Progenitor cell of endocrine pancreas (in vitro differentiated cells): ENCODE results near the gene PAX8. TPM values are rescaled to one million over a fixed set of nuclear protein-coding genes. Genes with fewer than 3 reads are reported as not detected.
"Not testable (repeated sequence)": the region's sequence is repeated elsewhere in the genome, so short reads cannot be mapped to it uniquely, and the experiment has no call there.

Source experiments
- DNase-seq: peaks from one replicate; pipeline ENCODE4 v3.0.0; 2021; ENCODE audit warnings: low spot score; ENCODE audit not compliant: unreplicated experiment
- H3K27ac Mint-ChIP-seq: 2 replicates; pipeline ENCODE4 v1.8.0; 2021; ENCODE audit warnings: mild to moderate bottlenecking, moderate library complexity, mixed read lengths
- H3K27me3 Mint-ChIP-seq: 2 replicates; pipeline ENCODE4 v1.8.0; 2021; ENCODE audit warnings: mixed read lengths
- H3K36me3 Mint-ChIP-seq: 2 replicates; pipeline ENCODE4 v1.8.0; 2022; ENCODE audit warnings: mixed read lengths; ENCODE audit not compliant: insufficient read depth
- H3K4me1 Mint-ChIP-seq: 2 replicates; pipeline ENCODE4 v1.8.0; 2021; ENCODE audit warnings: low read depth, mixed read lengths
- H3K4me3 Mint-ChIP-seq: 2 replicates; pipeline ENCODE4 v1.8.0; 2021; ENCODE audit warnings: low read depth, mild to moderate bottlenecking, moderate library complexity, mixed read lengths
- H3K9me3 Mint-ChIP-seq: 2 replicates; pipeline ENCODE4 v1.8.0; 2021; ENCODE audit warnings: low read depth, mixed read lengths
- CTCF ChIP-seq: fragments of 200-600 bp; sonication (generic); IDR thresholded peaks from one replicate; pipeline ENCODE4 v1.5.0; 2021; ENCODE audit warnings: antibody characterized with exemption, mild to moderate bottlenecking; ENCODE audit not compliant: unreplicated experiment
- long read RNA-seq: library from polyadenylated mRNA; unstranded; transcript quantifications from one replicate; pipeline ENCODE4 v2.0.0, GENCODE V29; 2020
- total RNA-seq: library from RNA; stranded (reverse); gene quantifications from 2 replicates; pipeline ENCODE4 v1.2.1, GENCODE V29; 2021

The PAX8 gene
- total RNA-seq, result 3.9 and 8.4 TPM in 2 replicates
- long read RNA-seq, result 0 reads

DNA sequence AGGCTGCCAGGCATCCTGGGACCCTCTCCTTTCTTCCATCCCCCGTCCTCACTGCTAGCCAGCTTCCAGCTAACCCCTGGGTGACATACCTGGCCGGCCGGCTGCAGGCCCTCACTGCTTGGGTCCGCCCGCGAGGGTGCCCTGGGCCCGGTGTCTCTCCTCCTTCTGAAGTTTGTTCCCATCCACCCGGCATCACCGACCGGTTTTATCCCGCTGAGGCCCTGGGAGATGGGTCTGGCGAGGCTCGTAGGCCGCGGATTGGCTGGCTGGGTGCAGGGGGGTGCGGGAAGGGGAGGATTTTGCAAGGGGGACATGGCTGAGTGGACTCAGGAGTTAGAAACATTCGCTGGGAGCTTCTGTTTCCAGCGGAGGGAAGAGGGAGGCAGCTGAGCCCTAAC is at the start of gene PAX8:
Gene PAX8 (minus strand): TSS at position 180 of the 398 bp plus-strand sequence. CDS start 527 bp downstream, outside the sequence.
- DNase-seq, result no peak
- Mint-ChIP-seq H3K4me3 (peak within 1 kb of the TSS; percentile 24), H3K36me3 (no peaks in the 10 kb centered on the region), H3K27ac (no peak within 1 kb of the TSS), H3K27me3 (peaks cover 93% of the 10 kb centered on the region), H3K4me1 (peaks cover 10% of the 10 kb centered on the region), H3K9me3 (no peaks in the 10 kb centered on the region)
- TF ChIP-seq CTCF, result no peak

- H3K9me3 Mint-ChIP-seq, result no peaks in the 10 kb centered on the region
- H3K27ac Mint-ChIP-seq, result no peak overlapping the region
- TF ChIP-seq CTCF, result no peak
- H3K27me3 Mint-ChIP-seq, result peaks cover 34% of the 10 kb centered on the region
- H3K36me3 Mint-ChIP-seq, result no peaks in the 10 kb centered on the region
- DNase-seq, result no peak
- no peak overlapping the region for H3K4me3 Mint-ChIP-seq
- H3K4me1 Mint-ChIP-seq, result peaks cover 26% of the 10 kb centered on the region
Observed at GRCh38 chr2:113328043-113328442, 49.3 kb upstream of the PAX8 start.

DNA sequence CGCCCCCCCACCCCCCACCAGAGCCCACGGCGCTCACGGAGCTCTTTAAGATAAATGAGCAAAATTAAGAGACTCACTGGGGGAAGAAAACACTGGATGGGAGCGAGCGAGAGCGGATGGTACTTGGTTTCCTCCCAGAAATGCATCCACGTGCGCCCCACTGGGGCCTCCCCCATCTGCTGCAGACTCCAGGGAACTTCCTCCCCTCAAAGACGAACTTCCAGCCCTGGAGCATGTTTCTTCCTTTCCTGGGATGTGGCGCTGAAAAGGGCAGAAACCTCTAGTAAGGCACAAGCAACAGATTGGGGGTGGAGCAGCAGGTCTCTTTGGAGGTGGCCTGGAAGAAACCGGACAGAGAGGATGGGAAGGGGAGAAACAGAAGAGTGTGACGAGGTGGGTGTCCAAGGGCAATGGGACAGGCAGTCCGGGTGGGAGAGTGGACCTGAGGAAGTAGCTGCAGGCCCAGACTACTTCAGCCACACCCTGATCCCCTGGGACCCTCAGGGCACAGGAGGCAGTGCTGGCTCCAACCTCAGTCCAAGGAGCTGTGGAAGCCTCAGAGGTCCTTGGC is 46.5 kb upstream of the PAX8 start:
- H3K4me3 Mint-ChIP-seq, result peak overlapping the region; percentile 69
- DNase-seq, H3K36me3 Mint-ChIP-seq, H3K9me3 Mint-ChIP-seq: not testable (repeated sequence)
- H3K4me1 Mint-ChIP-seq, result peaks cover 26% of the 10 kb centered on the region
- H3K27ac Mint-ChIP-seq, result peak overlapping the region; percentile 54
- peaks cover 46% of the 10 kb centered on the region for H3K27me3 Mint-ChIP-seq

DNA sequence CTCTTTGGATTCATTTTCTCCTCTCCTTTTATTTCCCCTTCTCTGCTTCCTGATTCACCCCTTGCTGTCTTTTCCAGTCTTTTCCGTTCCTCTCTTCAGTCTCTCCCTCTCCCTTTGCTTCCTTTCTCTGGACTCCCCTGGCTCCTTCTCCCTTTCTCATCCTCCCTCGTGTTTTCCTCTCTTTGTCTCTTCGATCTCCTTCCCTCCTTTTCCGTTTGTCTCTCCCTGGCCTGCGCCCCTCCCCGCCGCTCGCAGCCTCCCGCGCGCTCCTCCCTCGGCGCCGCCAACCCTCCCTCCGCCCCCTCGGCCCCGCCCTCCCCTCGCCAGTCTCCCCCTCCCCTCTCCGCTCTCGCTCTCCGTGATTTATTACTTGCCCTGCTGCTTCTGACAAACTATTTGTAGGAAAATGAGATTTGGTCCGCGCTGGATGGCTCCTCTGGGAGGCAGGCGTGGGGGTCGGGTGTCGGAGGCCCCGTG is 46.0 kb upstream of the PAX8 start:
- DNase-seq, result peak; percentile 29
- H3K9me3 Mint-ChIP-seq, result no peaks in the 10 kb centered on the region
- TF ChIP-seq CTCF, result no peak
- peaks cover 26% of the 10 kb centered on the region for H3K4me1 Mint-ChIP-seq
- peak overlapping the region; percentile 63 for H3K27ac Mint-ChIP-seq
- no peaks in the 10 kb centered on the region for H3K36me3 Mint-ChIP-seq
- peaks cover 44% of the 10 kb centered on the region for H3K27me3 Mint-ChIP-seq
- peak overlapping the region; percentile 69 for H3K4me3 Mint-ChIP-seq

DNA sequence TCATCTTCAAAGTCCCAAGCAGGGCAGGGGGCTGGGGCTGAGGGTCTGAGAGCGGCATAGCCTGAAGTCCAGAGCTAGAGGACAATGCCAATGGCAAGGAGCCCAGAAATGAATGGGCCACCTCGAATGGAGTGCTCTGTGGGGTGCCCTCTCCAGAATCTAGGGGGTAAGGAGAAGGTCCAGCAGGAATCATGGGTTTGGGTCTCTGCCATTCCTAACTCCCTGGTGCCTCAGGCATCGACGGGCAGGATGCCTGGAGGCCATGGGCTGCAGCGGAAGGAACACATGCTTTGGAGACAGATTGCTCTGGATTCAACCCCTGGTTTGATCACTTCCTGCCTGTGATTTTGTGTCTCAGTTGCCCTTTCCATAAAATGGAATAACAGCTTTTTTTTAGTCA is 44.4 kb upstream of the PAX8 start:
- H3K36me3 Mint-ChIP-seq, H3K27ac Mint-ChIP-seq, H3K9me3 Mint-ChIP-seq, DNase-seq, H3K4me3 Mint-ChIP-seq: not testable (repeated sequence)
- Mint-ChIP-seq H3K27me3 (peaks cover 42% of the 10 kb centered on the region), H3K4me1 (peaks cover 18% of the 10 kb centered on the region)

- H3K4me1 Mint-ChIP-seq, H3K9me3 Mint-ChIP-seq, H3K27ac Mint-ChIP-seq, H3K36me3 Mint-ChIP-seq, H3K4me3 Mint-ChIP-seq, DNase-seq: not testable (repeated sequence)
- H3K27me3 Mint-ChIP-seq, result peaks cover 61% of the 10 kb centered on the region
Observed at GRCh38 chr2:113320106-113320505, 41.4 kb upstream of the PAX8 start.

DNA sequence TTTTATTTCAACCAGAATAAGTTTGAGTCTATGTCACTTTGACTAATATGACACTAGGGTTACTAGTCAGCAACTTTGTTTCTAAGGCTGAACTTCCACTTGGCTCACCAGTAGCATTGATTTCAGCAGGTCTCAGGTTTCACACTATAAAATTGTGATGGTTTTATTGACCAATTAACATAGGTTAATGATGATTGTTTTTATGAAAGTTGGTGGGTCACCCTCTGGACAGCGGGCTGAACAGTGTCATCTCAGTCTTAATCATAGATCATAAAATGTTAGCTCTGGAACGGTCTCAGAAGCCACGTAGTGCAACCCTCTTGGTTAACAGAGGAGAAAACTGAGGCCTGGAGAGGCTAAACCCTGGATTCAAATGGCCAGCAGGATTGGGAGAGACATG is 40.2 kb upstream of the PAX8 start:
- not testable (repeated sequence) for DNase-seq, H3K4me1 Mint-ChIP-seq, H3K9me3 Mint-ChIP-seq, H3K4me3 Mint-ChIP-seq, H3K36me3 Mint-ChIP-seq, H3K27ac Mint-ChIP-seq
- H3K27me3 Mint-ChIP-seq, result peaks cover 59% of the 10 kb centered on the region
